Kidney epithelial cell (primary cell): Measurements from ENCODE around the gene COL27A1. TPM values are rescaled to one million over a fixed set of nuclear protein-coding genes. Genes with fewer than 3 reads are reported as not detected.

ENCODE experiments used
- DNase-seq: peaks from one replicate; pipeline ENCODE4 v3.0.0-alpha.2; 2010; ENCODE audit warnings: low read depth
- H3K27me3 ChIP-seq: 2 replicates; pipeline ENCODE4 v1.6.0; 2011; ENCODE audit warnings: low read length; ENCODE audit not compliant: control insufficient read depth, insufficient read depth
- H3K36me3 ChIP-seq: 2 replicates; pipeline ENCODE4 v1.5.1; 2011; ENCODE audit warnings: low read length; ENCODE audit not compliant: control insufficient read depth, insufficient read depth
- H3K4me3 ChIP-seq: 2 replicates; pipeline ENCODE4 v1.5.1; 2011; ENCODE audit warnings: low read depth, mild to moderate bottlenecking, control low read depth, low read length
- CTCF ChIP-seq: IDR thresholded peaks from 2 replicates; pipeline ENCODE4 v1.5.1; 2011; ENCODE audit warnings: mild to moderate bottlenecking, moderate library complexity, low read length, control low read depth, inconsistent platforms; ENCODE audit not compliant: insufficient read depth, poor library complexity, severe bottlenecking
- total RNA-seq: library from RNA; depleted of rRNA; stranded (reverse); fragments of >200 nt; gene quantifications from 2 replicates; pipeline ENCODE4 v1.2.3, GENCODE V29; 2015

The COL27A1 gene
- total RNA-seq, 1 donor from 2014 or later, result 8.4 TPM

GRCh38 chr9:114263853-114264510 is 108.6 kb downstream of the COL27A1 start:
- no peaks in the 10 kb centered on the region for H3K27me3 ChIP-seq
- no peaks in the 10 kb centered on the region for H3K36me3 ChIP-seq
- no peak overlapping the region for H3K4me3 ChIP-seq
- peak; percentile 43 for TF ChIP-seq CTCF
- no peak for DNase-seq

- TF ChIP-seq CTCF, result no peak
- H3K36me3 ChIP-seq, result no peaks in the 10 kb centered on the region
Measured at GRCh38 chr9:114264806-114265550, 109.6 kb downstream of the COL27A1 start.

GRCh38 chr9:114266969-114267368 is 111.6 kb downstream of the COL27A1 start:
- H3K36me3 ChIP-seq, result no peaks in the 10 kb centered on the region
- no peak overlapping the region for H3K4me3 ChIP-seq
- no peak for DNase-seq
- no peak for TF ChIP-seq CTCF
- no peaks in the 10 kb centered on the region for H3K27me3 ChIP-seq

More at GRCh38 chr9:114264806-114265550, 109.6 kb downstream of the COL27A1 start:
- DNase-seq, result no peak
- Histone ChIP-seq H3K27me3 (no peaks in the 10 kb centered on the region), H3K4me3 (no peak overlapping the region)

GRCh38 chr9:114269023-114269422 is 113.7 kb downstream of the COL27A1 start:
- no peak for TF ChIP-seq CTCF
- no peaks in the 10 kb centered on the region for H3K36me3 ChIP-seq
- no peak overlapping the region for H3K4me3 ChIP-seq
- DNase-seq, result no peak
- H3K27me3 ChIP-seq, result no peaks in the 10 kb centered on the region

- H3K36me3 ChIP-seq, result no peaks in the 10 kb centered on the region
- TF ChIP-seq CTCF, result no peak
- no peak overlapping the region for H3K4me3 ChIP-seq
- H3K27me3 ChIP-seq, result no peaks in the 10 kb centered on the region
- no peak for DNase-seq
Measured at GRCh38 chr9:114270120-114270975, 115.0 kb downstream of the COL27A1 start.
